Measurements from ENCODE around the gene PTPN11. TPM values are rescaled to one million over a fixed set of nuclear protein-coding genes. Genes with fewer than 3 reads are reported as not detected.
A peak's percentile ranks its signal among the peaks of the same experiment; 100 is the strongest.
"Not testable (repeated sequence)": the region's sequence is repeated elsewhere in the genome, so short reads cannot be mapped to it uniquely, and the experiment has no call there.

Gene PTPN11
- total and polyA plus RNA-seq, 5 donors from 2014 or later, result 51.9 to 66.9 (median 60.2) TPM

GRCh38 chr12:112381883-112382796 is 36.6 kb upstream of the PTPN11 start, which contains the start of gene HECTD4:
HECTD4 (minus strand) TSS chr12:112382431; CDS start chr12:112382128, 303 bp downstream.
- H3K9me3 ChIP-seq (ENCODE audit: control insufficient read depth in 2 of 2, low read length in 2 of 2), result no peaks in the 10 kb centered on the region
- Mint-ChIP-seq H3K27ac (peak within 1 kb of the TSS; percentile 87 to 92 (median 89)), H3K9me3 (no peaks in the 10 kb centered on the region), H3K4me3 (peak within 1 kb of the TSS; percentile 93 to 97 (median 96)), H3K27me3 (no peaks in the 10 kb centered on the region), H3K4me1 (peaks cover 6 to 28% (median 22%) of the 10 kb centered on the region in 4 donors), H3K36me3 (no peaks in the 10 kb centered on the region)
- peak; percentile 98 for ATAC-seq (ENCODE audit: low read depth in 2 of 2)
- H3K4me3 ChIP-seq (ENCODE audit: low read depth, low read length), result peak within 1 kb of the TSS; percentile 73
- H3K27ac ChIP-seq (ENCODE audit: insufficient read depth, low read length, poor library complexity, severe bottlenecking), result peak within 1 kb of the TSS; percentile 67
- no peaks in the 10 kb centered on the region for H3K27me3 ChIP-seq (ENCODE audit: control insufficient read depth, insufficient read depth, low read length)
- H3K4me1 ChIP-seq (ENCODE audit: control insufficient read depth, insufficient read depth, low read length, poor library complexity, severe bottlenecking), result peaks cover 18% of the 10 kb centered on the region
- no peaks in the 10 kb centered on the region for H3K36me3 ChIP-seq (ENCODE audit: control insufficient read depth, insufficient read depth, low read length)
- DNase-seq, result peak; percentile 89 to 90 (median 90)

GRCh38 chr12:112382866-112383265 is 35.9 kb upstream of the PTPN11 start:
- Mint-ChIP-seq H3K4me1 (peaks cover 6 to 34% (median 25%) of the 10 kb centered on the region in 4 donors), H3K9me3 (no peaks in the 10 kb centered on the region), H3K4me3 (peak overlapping the region; percentile 93 to 97 (median 96)), H3K36me3 (no peaks in the 10 kb centered on the region), H3K27ac (peak overlapping the region in 2 of 3 donors; percentile 87 to 92), H3K27me3 (peaks cover 5% of the 10 kb centered on the region)
- H3K9me3 ChIP-seq (ENCODE audit: control insufficient read depth in 2 of 2, low read length in 2 of 2), result no peaks in the 10 kb centered on the region
- no peaks in the 10 kb centered on the region for H3K27me3 ChIP-seq (ENCODE audit: control insufficient read depth, insufficient read depth, low read length)
- peak overlapping the region; percentile 67 for H3K27ac ChIP-seq (ENCODE audit: insufficient read depth, low read length, poor library complexity, severe bottlenecking)
- H3K4me1 ChIP-seq (ENCODE audit: control insufficient read depth, insufficient read depth, low read length, poor library complexity, severe bottlenecking), result peaks cover 18% of the 10 kb centered on the region
- H3K36me3 ChIP-seq (ENCODE audit: control insufficient read depth, insufficient read depth, low read length), result no peaks in the 10 kb centered on the region
- peak overlapping the region; percentile 73 for H3K4me3 ChIP-seq (ENCODE audit: low read depth, low read length)
- DNase-seq (no peak), ATAC-seq (ENCODE audit: low read depth in 2 of 2) (no peak)

GRCh38 chr12:112386726-112387125 is 32.0 kb upstream of the PTPN11 start:
- H3K9me3 ChIP-seq (ENCODE audit: control insufficient read depth in 2 of 2, low read length in 2 of 2), result no peaks in the 10 kb centered on the region
- peaks cover under 1% of the 10 kb centered on the region for H3K4me1 ChIP-seq (ENCODE audit: control insufficient read depth, insufficient read depth, low read length, poor library complexity, severe bottlenecking)
- peak overlapping the region in 1 of 3 donors; percentile 37 for H3K27ac Mint-ChIP-seq
- H3K27ac ChIP-seq (ENCODE audit: insufficient read depth, low read length, poor library complexity, severe bottlenecking), result no peak overlapping the region
- no peaks in the 10 kb centered on the region for H3K36me3 ChIP-seq (ENCODE audit: control insufficient read depth, insufficient read depth, low read length)
- ATAC-seq (ENCODE audit: low read depth in 2 of 2) (no peak), DNase-seq (no peak)
- H3K36me3 Mint-ChIP-seq, result no peaks in the 10 kb centered on the region
- no peak overlapping the region for H3K4me3 Mint-ChIP-seq
- H3K9me3 Mint-ChIP-seq, result no peaks in the 10 kb centered on the region
- peaks cover 0 to 12% (median 6%) of the 10 kb centered on the region in 4 donors for H3K4me1 Mint-ChIP-seq
- H3K4me3 ChIP-seq (ENCODE audit: low read depth, low read length), result no peak overlapping the region
- H3K27me3 ChIP-seq (ENCODE audit: control insufficient read depth, insufficient read depth, low read length), result no peaks in the 10 kb centered on the region
- peaks cover 20% of the 10 kb centered on the region for H3K27me3 Mint-ChIP-seq

- Histone ChIP-seq H3K36me3 (ENCODE audit: control insufficient read depth, insufficient read depth, low read length) (no peaks in the 10 kb centered on the region), H3K4me1 (ENCODE audit: control insufficient read depth, insufficient read depth, low read length, poor library complexity, severe bottlenecking) (no peaks in the 10 kb centered on the region), H3K27me3 (ENCODE audit: control insufficient read depth, insufficient read depth, low read length) (no peaks in the 10 kb centered on the region), H3K4me3 (ENCODE audit: low read depth, low read length) (no peak overlapping the region), H3K27ac (ENCODE audit: insufficient read depth, low read length, poor library complexity, severe bottlenecking) (no peak overlapping the region), H3K9me3 (ENCODE audit: control insufficient read depth in 2 of 2, low read length in 2 of 2) (no peaks in the 10 kb centered on the region)
- no peak for ATAC-seq (ENCODE audit: low read depth in 2 of 2)
- Mint-ChIP-seq H3K4me1 (peaks cover 0 to 7% (median 6%) of the 10 kb centered on the region in 4 donors), H3K4me3 (no peak overlapping the region), H3K27ac (no peak overlapping the region), H3K9me3 (no peaks in the 10 kb centered on the region), H3K36me3 (no peaks in the 10 kb centered on the region), H3K27me3 (peaks cover 20% of the 10 kb centered on the region)
- DNase-seq, result no peak
These were observed 29.5 kb upstream of the PTPN11 start for GRCh38 chr12:112389228-112389627.

- not testable (repeated sequence) for H3K9me3 ChIP-seq (ENCODE audit: control insufficient read depth in 2 of 2, low read length in 2 of 2); H3K27me3 ChIP-seq (ENCODE audit: control insufficient read depth, insufficient read depth, low read length); H3K36me3 Mint-ChIP-seq; H3K9me3 Mint-ChIP-seq; DNase-seq; H3K4me3 ChIP-seq (ENCODE audit: low read depth, low read length); H3K36me3 ChIP-seq (ENCODE audit: control insufficient read depth, insufficient read depth, low read length); H3K27ac Mint-ChIP-seq; H3K4me3 Mint-ChIP-seq; H3K27ac ChIP-seq (ENCODE audit: insufficient read depth, low read length, poor library complexity, severe bottlenecking); H3K4me1 ChIP-seq (ENCODE audit: control insufficient read depth, insufficient read depth, low read length, poor library complexity, severe bottlenecking); ATAC-seq (ENCODE audit: low read depth in 2 of 2); H3K4me1 Mint-ChIP-seq
- peaks cover 20% of the 10 kb centered on the region for H3K27me3 Mint-ChIP-seq
These were observed 28.7 kb upstream of the PTPN11 start for GRCh38 chr12:112389922-112390654.

GRCh38 chr12:112393328-112393727 is 25.4 kb upstream of the PTPN11 start:
- H3K9me3 ChIP-seq (ENCODE audit: control insufficient read depth in 2 of 2, low read length in 2 of 2), result no peaks in the 10 kb centered on the region
- H3K27me3 ChIP-seq (ENCODE audit: control insufficient read depth, insufficient read depth, low read length), result no peaks in the 10 kb centered on the region
- DNase-seq, result no peak
- Mint-ChIP-seq H3K4me1 (peaks cover 0 to 4% (median 2%) of the 10 kb centered on the region in 4 donors), H3K27me3 (peaks cover 13% of the 10 kb centered on the region), H3K27ac (no peak overlapping the region), H3K36me3 (no peaks in the 10 kb centered on the region), H3K4me3 (no peak overlapping the region), H3K9me3 (no peaks in the 10 kb centered on the region)
- ATAC-seq (ENCODE audit: low read depth in 2 of 2), result no peak
- no peak overlapping the region for H3K27ac ChIP-seq (ENCODE audit: insufficient read depth, low read length, poor library complexity, severe bottlenecking)
- no peaks in the 10 kb centered on the region for H3K4me1 ChIP-seq (ENCODE audit: control insufficient read depth, insufficient read depth, low read length, poor library complexity, severe bottlenecking)
- H3K4me3 ChIP-seq (ENCODE audit: low read depth, low read length), result no peak overlapping the region
- no peaks in the 10 kb centered on the region for H3K36me3 ChIP-seq (ENCODE audit: control insufficient read depth, insufficient read depth, low read length)

- no peak overlapping the region for H3K4me3 Mint-ChIP-seq
- Histone ChIP-seq H3K4me1 (ENCODE audit: control insufficient read depth, insufficient read depth, low read length, poor library complexity, severe bottlenecking) (no peaks in the 10 kb centered on the region), H3K27ac (ENCODE audit: insufficient read depth, low read length, poor library complexity, severe bottlenecking) (no peak overlapping the region), H3K4me3 (ENCODE audit: low read depth, low read length) (no peak overlapping the region), H3K36me3 (ENCODE audit: control insufficient read depth, insufficient read depth, low read length) (peaks cover 19% of the 10 kb centered on the region), H3K9me3 (ENCODE audit: control insufficient read depth in 2 of 2, low read length in 2 of 2) (no peaks in the 10 kb centered on the region), H3K27me3 (ENCODE audit: control insufficient read depth, insufficient read depth, low read length) (no peaks in the 10 kb centered on the region)
- no peaks in the 10 kb centered on the region for H3K27me3 Mint-ChIP-seq
- no peak overlapping the region for H3K27ac Mint-ChIP-seq
- DNase-seq (no peak), ATAC-seq (ENCODE audit: low read depth in 2 of 2) (no peak)
- H3K36me3 Mint-ChIP-seq, result peaks cover 11% of the 10 kb centered on the region
- H3K9me3 Mint-ChIP-seq, result no peaks in the 10 kb centered on the region
- peaks cover 4 to 6% (median 4%) of the 10 kb centered on the region in 4 donors for H3K4me1 Mint-ChIP-seq
These were observed 17.7 kb upstream of the PTPN11 start for GRCh38 chr12:112401054-112401453.
